Large intestine (tissue), 3 donors: Measurements from ENCODE around the gene MUC3A. TPM values are rescaled to one million over a fixed set of nuclear protein-coding genes. Genes with fewer than 3 reads are reported as not detected.
"Not testable (repeated sequence)": the region's sequence is repeated elsewhere in the genome, so short reads cannot be mapped to it uniquely, and the experiment has no call there.

Source experiments
- DNase-seq, 2 donors: peaks; one replicate each; pipeline versions ENCODE4 v3.0.0 to v3.0.0-alpha.2; 2013
- H3K27ac ChIP-seq: one replicate; pipeline ENCODE4 v1.5.1; 2013; ENCODE audit warnings: low read length
- H3K27me3 ChIP-seq: 2 replicates; pipeline ENCODE4 v1.6.1; 2013; ENCODE audit warnings: low read length; ENCODE audit not compliant: control insufficient read depth, insufficient read depth
- H3K36me3 ChIP-seq: 2 replicates; pipeline ENCODE4 v1.6.1; 2013; ENCODE audit warnings: low read length; ENCODE audit not compliant: control insufficient read depth, insufficient read depth
- H3K4me1 ChIP-seq: one replicate; pipeline ENCODE4 v1.6.1; 2013; ENCODE audit warnings: low read length; ENCODE audit not compliant: control insufficient read depth, insufficient read depth
- H3K4me3 ChIP-seq: one replicate; pipeline ENCODE4 v1.5.1; 2013; ENCODE audit warnings: low read length
- H3K9me3 ChIP-seq: one replicate; pipeline ENCODE4 v1.6.1; 2013; ENCODE audit warnings: mild to moderate bottlenecking, low read depth, low read length, moderate library complexity; ENCODE audit not compliant: control insufficient read depth
- WGBS: methylation state at CpG from one replicate; pipeline ENCODE4 v1.1.5; 2013; ENCODE audit warnings: low lambda C conversion rate; ENCODE audit not compliant: insufficient coverage; 5-methylcytosine and 5-hydroxymethylcytosine counted together
- polyA plus RNA-seq: library from polyadenylated mRNA; unstranded; fragments of 120-200 nt; gene quantifications from one replicate; pipeline ENCODE4 v1.2.1, GENCODE V29; 2013

The MUC3A gene
- polyA plus RNA-seq, 1 donor, result 127 TPM

DNA sequence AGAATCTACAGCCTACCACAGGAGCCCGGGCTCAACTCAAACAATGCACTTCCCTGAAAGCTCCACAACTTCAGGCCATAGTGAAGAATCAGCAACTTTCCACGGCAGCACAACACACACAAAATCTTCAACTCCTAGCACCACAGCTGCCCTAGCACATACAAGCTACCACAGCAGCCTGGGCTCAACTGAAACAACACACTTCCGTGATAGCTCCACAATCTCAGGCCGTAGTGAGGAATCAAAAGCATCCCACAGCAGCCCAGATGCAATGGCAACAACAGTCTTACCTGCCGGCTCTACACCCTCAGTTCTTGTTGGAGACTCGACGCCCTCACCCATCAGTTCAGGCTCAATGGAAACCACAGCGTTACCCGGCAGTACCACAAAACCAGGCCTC, 42.3 kb downstream of the MUC3A start:
- no CpG with 5 or more reads among the region's 9 CpGs for WGBS
- no peak overlapping the region for H3K27ac ChIP-seq
- H3K9me3 ChIP-seq, result no peaks in the 10 kb centered on the region

DNA sequence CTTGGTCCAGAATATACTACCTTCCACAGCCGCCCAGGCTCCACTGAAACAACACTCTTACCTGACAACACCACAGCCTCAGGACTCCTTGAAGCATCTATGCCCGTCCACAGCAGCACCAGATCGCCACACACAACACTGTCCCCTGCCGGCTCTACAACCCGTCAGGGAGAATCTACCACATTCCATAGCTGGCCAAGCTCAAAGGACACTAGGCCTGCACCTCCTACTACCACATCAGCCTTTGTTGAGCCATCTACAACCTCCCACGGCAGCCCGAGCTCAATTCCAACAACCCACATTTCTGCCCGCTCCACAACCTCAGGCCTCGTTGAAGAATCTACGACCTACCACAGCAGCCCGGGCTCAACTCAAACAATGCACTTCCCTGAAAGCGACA, 42.9 kb downstream of the MUC3A start:
- H3K4me3 ChIP-seq, H3K9me3 ChIP-seq, DNase-seq, H3K27me3 ChIP-seq, H3K4me1 ChIP-seq, H3K27ac ChIP-seq, H3K36me3 ChIP-seq: not testable (repeated sequence)
- WGBS, result no CpG with 5 or more reads among the region's 12 CpGs

More for the DNA sequence above, 42.3 kb downstream of the MUC3A start:
- DNase-seq, result no peak
- H3K27me3 ChIP-seq, result no peaks in the 10 kb centered on the region
- H3K4me1 ChIP-seq, result no peaks in the 10 kb centered on the region
- no peaks in the 10 kb centered on the region for H3K36me3 ChIP-seq
- H3K4me3 ChIP-seq, result no peak overlapping the region

- not testable (repeated sequence) for H3K27me3 ChIP-seq, H3K9me3 ChIP-seq, H3K36me3 ChIP-seq, H3K4me3 ChIP-seq, DNase-seq, H3K4me1 ChIP-seq, H3K27ac ChIP-seq
- no CpG with 5 or more reads among the region's 9 CpGs for WGBS
Measured at GRCh38 chr7:100994671-100995070, 45.3 kb downstream of the MUC3A start.

GRCh38 chr7:100998530-100998929, 49.2 kb downstream of the MUC3A start:
- WGBS, result no CpG with 5 or more reads among the region's 10 CpGs

GRCh38 chr7:100999334-100999733, 50.0 kb downstream of the MUC3A start:
- H3K27ac ChIP-seq, H3K9me3 ChIP-seq, DNase-seq, H3K36me3 ChIP-seq, H3K27me3 ChIP-seq, H3K4me3 ChIP-seq, H3K4me1 ChIP-seq: not testable (repeated sequence)
- WGBS, result no CpG with 5 or more reads among the region's 9 CpGs

More at GRCh38 chr7:100998530-100998929, 49.2 kb downstream of the MUC3A start:
- not testable (repeated sequence) for H3K27ac ChIP-seq, H3K4me3 ChIP-seq, H3K27me3 ChIP-seq, DNase-seq, H3K9me3 ChIP-seq, H3K36me3 ChIP-seq, H3K4me1 ChIP-seq

- DNase-seq, H3K27ac ChIP-seq, H3K4me3 ChIP-seq, H3K4me1 ChIP-seq, H3K27me3 ChIP-seq, H3K9me3 ChIP-seq, H3K36me3 ChIP-seq: not testable (repeated sequence)
- WGBS, result no CpG with 5 or more reads among the region's 10 CpGs
Measured at GRCh38 chr7:101000025-101000424, 50.7 kb downstream of the MUC3A start.

- DNase-seq, H3K36me3 ChIP-seq, H3K4me3 ChIP-seq, H3K4me1 ChIP-seq, H3K27ac ChIP-seq, H3K9me3 ChIP-seq, H3K27me3 ChIP-seq: not testable (repeated sequence)
- WGBS, result no CpG with 5 or more reads among the region's 8 CpGs
Measured at GRCh38 chr7:101002333-101002732, 53.0 kb downstream of the MUC3A start.

- not testable (repeated sequence) for DNase-seq, H3K36me3 ChIP-seq, H3K9me3 ChIP-seq, H3K4me3 ChIP-seq, H3K27me3 ChIP-seq, H3K27ac ChIP-seq, H3K4me1 ChIP-seq
- 83% methylated on average over 2 of the region's 2 CpGs for WGBS
Measured at GRCh38 chr7:101007361-101007760, 58.0 kb downstream of the MUC3A start.

- no peak for DNase-seq
- no peak overlapping the region for H3K27ac ChIP-seq
- no peak overlapping the region for H3K4me3 ChIP-seq
- 80% methylated on average over 2 of the region's 5 CpGs for WGBS
- H3K4me1 ChIP-seq, result no peaks in the 10 kb centered on the region
- H3K36me3 ChIP-seq, result no peaks in the 10 kb centered on the region
- H3K27me3 ChIP-seq, result no peaks in the 10 kb centered on the region
- H3K9me3 ChIP-seq, result no peaks in the 10 kb centered on the region
Measured at GRCh38 chr7:101009629-101010028, 60.3 kb downstream of the MUC3A start.

- Histone ChIP-seq H3K4me3 (no peak overlapping the region), H3K4me1 (peaks cover 17% of the 10 kb centered on the region), H3K27me3 (no peaks in the 10 kb centered on the region), H3K27ac (no peak overlapping the region), H3K36me3 (no peaks in the 10 kb centered on the region), H3K9me3 (no peaks in the 10 kb centered on the region)
- no peak for DNase-seq
- WGBS, result no CpG with 5 or more reads among the region's 6 CpGs
Measured at GRCh38 chr7:101012931-101013330, 63.6 kb downstream of the MUC3A start.

DNA sequence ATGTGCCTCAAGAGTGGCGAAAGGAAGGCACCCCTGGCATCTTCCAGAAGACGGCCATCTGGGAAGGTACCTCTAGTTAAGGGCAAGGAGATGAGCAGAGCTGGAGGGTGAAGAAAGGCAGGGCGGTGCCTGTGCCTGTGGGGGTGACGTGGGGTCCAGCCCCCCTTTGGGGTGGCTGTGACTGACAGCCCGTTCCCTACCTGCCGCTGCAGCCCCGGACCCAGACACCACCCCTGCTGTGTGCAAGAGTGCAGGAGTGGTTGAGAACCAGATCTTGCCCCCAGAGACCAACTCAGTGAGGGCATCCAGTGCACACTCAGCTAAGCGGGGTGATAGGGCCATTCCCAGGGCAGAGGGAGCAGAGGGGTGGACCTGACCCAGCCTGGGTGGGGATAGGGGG, 66.3 kb downstream of the MUC3A start:
- Histone ChIP-seq H3K9me3 (no peaks in the 10 kb centered on the region), H3K27me3 (no peaks in the 10 kb centered on the region), H3K4me3 (no peak overlapping the region), H3K27ac (no peak overlapping the region), H3K4me1 (peaks cover 34% of the 10 kb centered on the region), H3K36me3 (no peaks in the 10 kb centered on the region)
- DNase-seq, result no peak
- no CpG with 5 or more reads among the region's 8 CpGs for WGBS
